ENCODE measurements around the gene C10orf71.
A peak's percentile ranks its signal among the peaks of the same experiment; 100 is the strongest.

C10orf71 gene

DNA sequence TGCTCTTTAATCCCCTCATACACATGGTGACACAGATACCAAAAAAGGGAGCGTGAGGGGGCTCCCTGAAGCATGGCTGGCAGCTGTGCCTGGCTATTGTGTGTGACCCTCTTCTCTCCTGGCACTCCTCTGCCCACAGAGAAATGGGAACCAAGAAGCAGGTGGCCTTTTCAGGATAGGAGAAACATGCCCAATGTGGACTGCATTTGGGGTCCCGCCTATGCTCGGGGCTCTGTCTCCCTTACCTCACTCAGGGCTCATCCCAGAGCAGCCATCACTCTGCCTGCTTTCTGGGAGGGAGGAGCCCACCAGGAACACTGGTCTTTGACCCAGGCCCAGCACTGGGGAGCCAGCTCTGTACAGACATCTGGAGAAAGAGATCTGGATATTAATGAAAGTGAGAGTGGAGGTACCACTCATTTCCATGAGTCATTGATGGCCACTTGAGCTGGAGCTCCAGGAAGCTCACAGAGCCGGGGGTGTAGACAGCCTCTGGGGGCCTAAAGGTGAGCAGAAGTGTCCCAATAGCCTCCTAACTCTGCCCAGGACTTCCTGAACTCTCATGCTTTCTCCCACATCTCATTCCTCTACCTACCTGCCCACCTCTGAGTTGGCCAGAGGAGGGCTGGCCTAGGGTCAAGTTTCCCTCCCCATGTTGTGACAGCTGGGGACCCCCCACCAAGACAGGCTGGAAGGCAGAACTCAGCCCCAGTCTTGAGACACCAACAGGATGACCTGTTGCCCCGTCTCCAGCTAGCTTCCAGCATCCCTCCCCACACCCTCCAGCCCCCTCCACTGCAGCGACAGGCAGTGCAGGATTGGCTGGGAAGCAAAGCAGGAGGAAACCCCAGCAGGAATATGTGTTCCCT lies 54.3 kb downstream of the C10orf71 start:
- no peak for ATAC-seq (ENCODE audit: low read depth)
- H3K4me3 Mint-ChIP-seq, result no peak overlapping the region
- H3K27ac Mint-ChIP-seq, result no peak overlapping the region

DNA sequence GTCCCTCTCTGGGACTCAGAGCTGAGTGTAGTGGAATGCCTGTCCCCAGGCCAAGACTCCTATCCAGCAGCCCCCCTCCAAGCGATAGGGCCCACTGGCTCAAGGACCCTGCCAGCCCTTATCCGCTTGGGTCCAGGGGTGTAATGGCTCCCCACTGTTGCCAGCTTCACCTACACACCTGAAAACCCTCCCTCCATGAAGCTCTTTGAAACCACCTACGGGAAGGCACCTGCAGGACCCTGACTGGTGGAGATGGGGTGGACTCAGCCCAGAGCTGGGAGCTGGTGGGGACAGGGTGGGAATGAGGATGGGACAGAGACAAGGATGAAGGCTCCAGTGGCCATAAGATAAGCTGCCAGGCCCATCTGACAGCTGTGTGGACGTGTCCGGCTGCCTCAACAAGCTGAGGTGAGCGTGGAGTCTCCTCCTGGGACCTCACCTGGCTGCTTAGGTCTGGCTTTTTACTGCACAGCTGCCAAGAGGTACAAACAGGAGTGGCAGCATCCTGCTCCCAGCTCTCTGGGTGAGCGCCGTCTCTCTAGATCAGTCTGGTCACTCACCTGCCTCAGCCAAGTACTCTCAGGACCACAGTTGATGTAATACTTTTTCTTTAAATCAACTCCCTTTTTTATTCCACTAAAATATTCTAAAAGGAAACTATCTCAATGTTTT lies 55.1 kb downstream of the C10orf71 start:
- peaks cover 6% of the 10 kb centered on the region for H3K9me3 Mint-ChIP-seq
- H3K4me3 Mint-ChIP-seq, result no peak overlapping the region
- H3K4me1 Mint-ChIP-seq, result peaks cover 2% of the 10 kb centered on the region
- peaks cover 4% of the 10 kb centered on the region for H3K36me3 Mint-ChIP-seq
- no peak overlapping the region for H3K27ac Mint-ChIP-seq
- DNase-seq (ENCODE audit: low spot score in 2 of 2) (no peak), ATAC-seq (ENCODE audit: low read depth) (no peak)
- H3K27me3 Mint-ChIP-seq, result peaks cover 4% of the 10 kb centered on the region

More for the DNA sequence above, 54.3 kb downstream of the C10orf71 start:
- Mint-ChIP-seq H3K9me3 (peaks cover 7% of the 10 kb centered on the region), H3K27me3 (peaks cover 4% of the 10 kb centered on the region), H3K4me1 (peaks cover 2% of the 10 kb centered on the region), H3K36me3 (peaks cover 4% of the 10 kb centered on the region)
- DNase-seq (ENCODE audit: low spot score in 2 of 2), result no peak

DNA sequence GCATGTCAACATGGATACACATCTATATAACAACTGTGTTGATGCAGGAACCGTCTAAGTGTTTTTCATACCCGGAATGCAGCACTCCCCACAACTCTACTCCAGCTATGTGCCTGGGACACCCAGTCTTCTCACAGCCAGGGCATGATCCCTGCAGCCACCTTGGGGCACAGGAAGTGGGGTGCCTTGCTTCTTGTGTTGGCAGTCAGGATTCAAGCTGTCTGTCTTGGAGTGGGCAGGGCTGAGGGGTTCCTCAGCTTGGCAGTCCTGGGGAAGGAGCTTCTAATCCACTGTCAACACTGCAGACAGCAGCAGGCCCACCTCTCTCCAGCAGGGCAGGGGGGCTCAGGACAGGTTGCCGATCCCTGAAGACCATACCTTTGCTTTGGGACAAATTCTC lies 55.6 kb downstream of the C10orf71 start:
- no peak for ATAC-seq (ENCODE audit: low read depth)
- DNase-seq (ENCODE audit: low spot score in 2 of 2), result no peak
- Mint-ChIP-seq H3K4me3 (no peak overlapping the region), H3K4me1 (peaks cover 2% of the 10 kb centered on the region), H3K27ac (no peak overlapping the region), H3K36me3 (peaks cover 4% of the 10 kb centered on the region), H3K9me3 (peaks cover 6% of the 10 kb centered on the region), H3K27me3 (peaks cover 4% of the 10 kb centered on the region)

DNA sequence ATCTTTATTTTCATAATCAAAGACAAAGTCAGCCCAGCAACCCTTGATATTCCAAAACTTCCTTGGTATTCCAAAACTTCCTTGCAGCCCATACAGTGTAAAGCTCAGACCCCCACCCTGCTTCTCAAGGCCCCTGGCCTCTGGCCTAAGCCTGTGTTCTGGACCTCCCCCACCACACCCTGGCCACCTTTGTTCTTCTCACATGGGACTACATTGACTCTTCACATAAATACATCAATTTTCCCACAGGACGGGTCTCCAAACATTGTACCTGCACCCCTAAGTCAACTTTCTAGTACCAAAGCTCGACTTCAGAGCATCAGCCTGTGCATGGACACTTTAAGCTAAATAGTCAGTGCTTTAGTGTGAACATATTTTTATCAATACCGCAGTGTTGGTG lies 56.3 kb downstream of the C10orf71 start:
- Mint-ChIP-seq H3K4me3 (no peak overlapping the region), H3K36me3 (peaks cover 2% of the 10 kb centered on the region), H3K27me3 (peaks cover 4% of the 10 kb centered on the region), H3K4me1 (peaks cover 2% of the 10 kb centered on the region), H3K9me3 (peaks cover 5% of the 10 kb centered on the region), H3K27ac (no peak overlapping the region)
- DNase-seq (ENCODE audit: low spot score in 2 of 2) (no peak), ATAC-seq (ENCODE audit: low read depth) (no peak)

DNA sequence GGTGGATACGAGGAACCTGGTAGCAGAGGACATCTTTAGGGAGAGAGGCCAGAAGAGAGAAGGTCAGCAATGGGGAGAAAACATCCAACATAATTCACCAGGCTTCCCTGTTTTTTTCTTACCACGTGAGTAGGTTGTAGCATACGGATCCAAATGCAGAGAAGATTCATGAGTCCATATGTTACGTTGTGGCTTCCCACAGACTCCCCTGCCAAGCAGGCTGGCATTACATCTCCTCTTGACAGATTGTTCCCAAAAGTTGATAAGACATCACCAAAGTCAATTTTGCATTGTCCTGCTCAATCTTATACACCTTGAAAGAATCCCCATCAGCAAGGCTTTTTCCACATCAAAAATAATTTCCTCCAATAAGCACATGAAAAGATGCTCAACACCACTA lies 57.2 kb downstream of the C10orf71 start:
- no peak overlapping the region for H3K4me3 Mint-ChIP-seq
- peaks cover 2% of the 10 kb centered on the region for H3K36me3 Mint-ChIP-seq
- ATAC-seq (ENCODE audit: low read depth), result no peak
- peaks cover 2% of the 10 kb centered on the region for H3K4me1 Mint-ChIP-seq
- no peak for DNase-seq (ENCODE audit: low spot score in 2 of 2)
- peaks cover 4% of the 10 kb centered on the region for H3K27me3 Mint-ChIP-seq
- peaks cover 3% of the 10 kb centered on the region for H3K9me3 Mint-ChIP-seq
- H3K27ac Mint-ChIP-seq, result no peak overlapping the region

DNA sequence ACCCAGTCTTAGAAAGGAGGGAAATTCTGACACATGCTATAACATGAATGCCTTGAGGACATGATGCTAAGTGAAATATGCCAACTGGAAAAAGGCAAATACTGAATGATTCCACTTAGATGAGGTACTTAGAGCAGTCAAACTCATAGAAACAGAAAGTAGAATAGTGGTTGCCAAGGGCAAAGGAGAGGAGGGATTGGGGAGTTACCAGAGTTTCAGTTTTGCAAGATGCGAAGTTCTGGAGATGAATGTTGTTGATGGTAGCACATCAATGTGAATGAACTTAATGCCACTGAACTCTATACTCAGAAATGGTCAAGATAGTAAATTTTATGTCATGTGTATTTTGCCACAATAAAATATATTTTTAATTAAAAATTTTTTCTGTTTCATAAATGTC lies 58.0 kb downstream of the C10orf71 start:
- Mint-ChIP-seq H3K27me3 (peaks cover 4% of the 10 kb centered on the region), H3K4me1 (peaks cover 3% of the 10 kb centered on the region), H3K27ac (no peak overlapping the region), H3K9me3 (peaks cover 3% of the 10 kb centered on the region), H3K4me3 (no peak overlapping the region), H3K36me3 (peaks cover 2% of the 10 kb centered on the region)
- DNase-seq (ENCODE audit: low spot score in 2 of 2) (no peak), ATAC-seq (ENCODE audit: low read depth) (no peak)

DNA sequence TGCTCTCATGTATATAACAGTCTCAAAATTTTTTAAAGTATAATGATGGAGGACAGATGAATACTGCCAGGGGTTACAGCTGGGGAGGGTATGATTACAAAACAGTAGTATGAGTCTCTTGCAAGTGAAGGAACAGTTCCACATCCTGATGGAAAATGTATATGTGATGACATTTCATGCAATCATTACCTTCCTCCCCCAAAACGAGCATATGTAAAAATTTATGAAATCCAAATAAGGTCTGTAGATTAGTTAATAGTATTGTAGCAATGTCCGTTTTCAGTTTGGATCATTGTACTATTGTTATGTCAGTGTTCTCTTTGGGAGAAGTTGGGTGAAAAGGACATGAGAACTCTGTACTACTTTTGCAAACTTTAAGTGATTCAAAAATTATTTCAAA lies 58.9 kb downstream of the C10orf71 start:
- Mint-ChIP-seq H3K9me3 (peaks cover 3% of the 10 kb centered on the region), H3K36me3 (peaks cover 2% of the 10 kb centered on the region), H3K27ac (no peak overlapping the region), H3K4me1 (peaks cover 11% of the 10 kb centered on the region), H3K27me3 (peaks cover 4% of the 10 kb centered on the region), H3K4me3 (no peak overlapping the region)
- no peak for DNase-seq (ENCODE audit: low spot score in 2 of 2)
- no peak for ATAC-seq (ENCODE audit: low read depth)

DNA sequence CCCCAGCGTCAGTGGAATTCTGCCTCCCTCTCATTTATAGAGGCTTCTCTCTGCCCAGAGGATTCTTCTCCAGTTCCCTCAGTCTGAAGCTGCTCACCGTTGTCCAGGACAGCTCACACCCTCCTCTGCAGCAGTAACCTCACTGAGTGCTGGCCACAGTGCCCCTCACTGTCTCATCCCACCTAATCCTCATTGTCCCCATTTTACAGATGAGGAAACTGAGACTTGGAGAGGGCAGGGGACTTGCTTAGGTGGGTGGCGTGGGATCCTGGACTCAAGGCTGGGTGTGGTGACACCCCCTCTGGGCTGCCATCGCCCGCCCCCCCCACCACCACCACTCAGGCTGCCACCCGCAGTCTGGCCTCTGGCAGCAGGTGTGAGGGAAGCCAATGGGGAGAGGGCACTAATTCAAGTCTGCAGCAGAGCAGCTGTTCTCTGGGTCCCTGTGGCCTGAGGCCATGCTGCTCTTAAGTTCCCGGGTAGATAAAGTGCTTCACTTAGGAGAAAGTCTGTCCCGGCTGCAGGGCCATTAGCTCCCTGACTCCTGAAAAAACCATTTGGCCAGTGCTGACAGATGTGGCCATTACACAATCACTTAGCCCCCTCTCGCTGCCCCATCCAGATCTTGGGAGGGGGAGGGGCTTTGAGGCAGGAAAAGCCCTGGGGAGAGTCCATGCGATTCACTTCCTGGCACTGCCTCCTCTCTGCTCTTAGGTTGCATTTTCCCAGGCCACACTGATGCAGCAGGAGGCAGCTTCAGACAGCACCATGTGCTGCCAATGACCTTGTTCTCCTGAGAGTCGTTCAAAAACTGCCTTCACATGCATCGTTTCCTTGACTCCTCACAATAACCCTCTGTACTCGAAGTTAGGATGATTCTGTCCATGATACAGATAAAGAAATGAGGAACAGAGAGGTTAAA lies 60.6 kb downstream of the C10orf71 start:
- Mint-ChIP-seq H3K4me1 (peaks cover 13% of the 10 kb centered on the region), H3K27ac (no peak overlapping the region)

DNA sequence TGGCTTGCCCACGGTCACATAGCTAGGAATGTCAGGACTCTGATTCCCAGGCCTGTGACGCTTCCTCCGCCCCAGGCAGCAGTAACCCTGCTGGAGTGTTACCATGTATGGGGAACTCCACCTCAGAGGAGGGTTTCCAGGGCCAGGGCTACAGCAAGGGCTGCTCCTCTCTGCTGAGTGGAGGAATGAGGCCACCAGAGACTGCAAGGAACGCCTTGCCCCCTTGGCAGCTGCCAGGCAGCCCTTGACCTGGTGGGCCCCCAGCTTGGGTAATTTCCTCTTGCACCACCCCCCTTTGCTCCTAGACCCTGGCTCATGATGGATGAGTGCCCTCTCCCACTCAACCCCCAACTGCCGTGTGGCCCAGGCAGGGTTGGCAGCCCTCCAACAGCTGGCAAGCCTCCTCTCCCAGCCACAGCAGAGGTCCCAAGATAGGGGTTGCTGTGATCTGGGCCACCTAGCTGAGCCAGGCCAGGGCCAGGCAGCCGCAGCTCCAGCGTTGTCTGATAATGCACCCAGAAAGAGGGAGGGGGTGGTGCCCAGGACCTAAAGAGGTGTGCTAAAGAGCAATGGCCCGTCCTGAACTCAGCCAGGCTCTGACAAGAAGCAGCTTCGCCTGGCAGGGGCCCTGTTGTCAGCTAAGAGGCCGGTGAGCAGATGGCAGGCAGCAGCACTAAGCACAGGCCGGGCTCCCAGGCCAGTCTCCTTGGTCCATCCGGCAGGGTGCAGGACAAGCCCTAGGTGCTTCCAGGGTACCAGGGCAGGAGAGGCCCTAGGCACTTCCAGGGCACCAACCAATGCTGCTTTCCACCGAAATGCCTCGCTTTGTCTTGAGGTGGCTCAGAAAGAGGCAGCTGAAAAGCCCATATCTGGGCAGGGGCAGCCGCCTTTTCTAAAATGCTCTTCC lies 61.6 kb downstream of the C10orf71 start:
- H3K9me3 Mint-ChIP-seq, result peaks cover 3% of the 10 kb centered on the region
- peaks cover 4% of the 10 kb centered on the region for H3K27me3 Mint-ChIP-seq
- H3K4me1 Mint-ChIP-seq, result peaks cover 13% of the 10 kb centered on the region
- no peak overlapping the region for H3K4me3 Mint-ChIP-seq
- H3K36me3 Mint-ChIP-seq, result peaks cover 2% of the 10 kb centered on the region
- no peak for DNase-seq (ENCODE audit: low spot score in 2 of 2)
- ATAC-seq (ENCODE audit: low read depth), result no peak
- no peak overlapping the region for H3K27ac Mint-ChIP-seq

More for the DNA sequence above, 60.6 kb downstream of the C10orf71 start:
- Mint-ChIP-seq H3K27me3 (peaks cover 4% of the 10 kb centered on the region), H3K4me3 (no peak overlapping the region), H3K36me3 (peaks cover 2% of the 10 kb centered on the region), H3K9me3 (peaks cover 3% of the 10 kb centered on the region)
- no peak for DNase-seq (ENCODE audit: low spot score in 2 of 2)
- no peak for ATAC-seq (ENCODE audit: low read depth)

DNA sequence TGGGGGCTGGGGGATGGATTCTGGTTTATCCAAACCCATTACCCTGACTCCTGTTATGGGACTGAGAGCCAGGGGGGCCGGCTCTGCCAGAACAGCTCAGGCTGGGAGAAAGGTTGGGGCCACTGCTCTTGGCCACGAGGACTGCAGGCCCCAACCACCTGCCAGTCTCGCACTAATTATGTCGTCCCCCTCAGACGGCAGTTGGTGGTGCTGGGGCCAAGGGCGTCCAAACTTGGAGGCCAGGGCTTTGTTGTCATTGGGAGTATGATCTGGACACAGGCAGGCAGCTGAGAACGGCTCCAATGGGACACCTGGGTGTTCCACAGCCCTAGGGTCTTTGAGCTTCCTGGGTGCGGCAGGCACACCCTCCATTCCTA lies 62.2 kb downstream of the C10orf71 start:
- no peak for DNase-seq (ENCODE audit: low spot score in 2 of 2)
- Mint-ChIP-seq H3K4me1 (peaks cover 13% of the 10 kb centered on the region), H3K27ac (no peak overlapping the region), H3K4me3 (no peak overlapping the region), H3K27me3 (peaks cover 4% of the 10 kb centered on the region), H3K9me3 (peaks cover 3% of the 10 kb centered on the region), H3K36me3 (peaks cover 2% of the 10 kb centered on the region)
- ATAC-seq (ENCODE audit: low read depth), result no peak

DNA sequence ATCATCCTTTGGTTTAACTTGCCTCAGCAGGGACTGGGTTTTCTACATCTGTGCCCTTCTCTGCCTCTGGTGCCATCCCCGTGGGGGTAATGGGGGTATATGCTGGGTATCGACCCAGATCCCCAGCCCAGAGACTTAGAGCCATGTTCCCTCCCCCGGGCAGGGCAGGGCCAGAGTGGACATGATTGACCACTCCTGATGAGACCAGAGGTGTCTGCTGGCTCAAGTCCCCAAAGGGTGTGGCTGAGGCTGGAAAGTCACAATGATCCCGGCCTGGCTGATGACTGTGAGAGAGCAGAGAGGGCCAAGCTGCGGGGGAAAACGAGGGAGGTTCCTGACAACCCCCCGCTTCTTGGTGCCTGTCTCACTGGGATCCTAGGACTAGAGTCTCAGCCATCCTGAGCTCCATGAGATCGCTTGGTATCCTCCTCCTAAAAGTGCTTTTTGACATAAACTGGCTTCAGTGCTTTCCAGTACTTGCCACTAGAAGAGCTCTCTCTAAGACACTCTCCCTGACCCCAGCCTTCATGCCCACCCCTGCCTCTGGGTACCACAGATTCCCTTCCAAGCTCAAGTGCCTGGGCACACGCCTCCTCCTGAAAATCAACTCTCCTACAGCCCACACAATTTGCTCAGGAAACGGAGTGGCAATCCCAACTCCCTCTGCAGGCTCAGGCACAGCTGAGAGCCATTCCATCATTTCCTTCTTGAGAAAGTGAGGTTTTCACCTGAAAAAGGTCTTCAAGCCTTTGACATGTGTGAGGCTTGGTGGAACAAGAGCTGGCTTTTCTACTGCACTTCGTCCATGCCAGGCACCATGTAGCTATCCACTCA lies 63.0 kb downstream of the C10orf71 start:
- no peak overlapping the region for H3K4me3 Mint-ChIP-seq
- peaks cover under 1% of the 10 kb centered on the region for H3K27me3 Mint-ChIP-seq
- ATAC-seq (ENCODE audit: low read depth) (no peak), DNase-seq (ENCODE audit: low spot score in 2 of 2) (no peak)
- peaks cover under 1% of the 10 kb centered on the region for H3K36me3 Mint-ChIP-seq
- peaks cover under 1% of the 10 kb centered on the region for H3K9me3 Mint-ChIP-seq
- H3K27ac Mint-ChIP-seq, result peak overlapping the region; percentile 50
- H3K4me1 Mint-ChIP-seq, result peaks cover 11% of the 10 kb centered on the region

DNA sequence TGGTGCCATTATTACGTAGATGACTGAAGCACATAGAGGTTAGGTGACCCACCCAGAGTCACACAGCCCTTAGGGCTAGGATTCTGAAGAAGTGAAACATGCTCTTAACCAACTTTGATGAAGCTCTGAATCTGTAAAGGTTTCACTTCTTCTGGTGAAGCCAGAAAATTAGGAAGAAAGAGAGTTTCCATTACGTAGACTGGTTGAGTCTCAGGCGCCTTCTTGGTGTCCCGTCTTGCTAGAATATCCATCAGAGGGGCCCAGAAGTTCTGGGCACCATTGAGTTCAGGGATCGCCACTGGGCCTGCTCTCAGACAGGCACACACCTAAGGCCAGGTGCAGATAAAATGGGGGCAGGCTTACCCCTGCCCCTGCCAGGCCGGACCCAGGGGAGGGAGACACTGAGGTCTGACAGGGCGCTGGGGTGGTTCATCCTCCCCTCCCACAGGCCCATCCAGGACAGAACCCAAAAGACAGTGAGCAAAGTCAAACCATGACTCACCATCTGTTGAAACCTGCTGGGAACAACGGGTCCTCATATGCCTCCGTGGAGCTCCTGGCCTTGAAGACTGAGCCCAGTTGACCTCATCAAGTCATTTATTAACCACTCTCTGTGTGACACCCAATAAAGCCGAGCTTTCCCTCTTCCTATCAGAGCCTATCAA lies 63.8 kb downstream of the C10orf71 start:
- Mint-ChIP-seq H3K27ac (peak overlapping the region; percentile 50), H3K4me3 (no peak overlapping the region), H3K36me3 (no peaks in the 10 kb centered on the region), H3K4me1 (peaks cover 11% of the 10 kb centered on the region), H3K27me3 (no peaks in the 10 kb centered on the region), H3K9me3 (no peaks in the 10 kb centered on the region)
- ATAC-seq (ENCODE audit: low read depth) (peak; percentile 88), DNase-seq (ENCODE audit: low spot score in 2 of 2) (peak in 1 of 2 donors; percentile 6)
